ENCODE results near the gene DHX35.

The DHX35 gene

DNA sequence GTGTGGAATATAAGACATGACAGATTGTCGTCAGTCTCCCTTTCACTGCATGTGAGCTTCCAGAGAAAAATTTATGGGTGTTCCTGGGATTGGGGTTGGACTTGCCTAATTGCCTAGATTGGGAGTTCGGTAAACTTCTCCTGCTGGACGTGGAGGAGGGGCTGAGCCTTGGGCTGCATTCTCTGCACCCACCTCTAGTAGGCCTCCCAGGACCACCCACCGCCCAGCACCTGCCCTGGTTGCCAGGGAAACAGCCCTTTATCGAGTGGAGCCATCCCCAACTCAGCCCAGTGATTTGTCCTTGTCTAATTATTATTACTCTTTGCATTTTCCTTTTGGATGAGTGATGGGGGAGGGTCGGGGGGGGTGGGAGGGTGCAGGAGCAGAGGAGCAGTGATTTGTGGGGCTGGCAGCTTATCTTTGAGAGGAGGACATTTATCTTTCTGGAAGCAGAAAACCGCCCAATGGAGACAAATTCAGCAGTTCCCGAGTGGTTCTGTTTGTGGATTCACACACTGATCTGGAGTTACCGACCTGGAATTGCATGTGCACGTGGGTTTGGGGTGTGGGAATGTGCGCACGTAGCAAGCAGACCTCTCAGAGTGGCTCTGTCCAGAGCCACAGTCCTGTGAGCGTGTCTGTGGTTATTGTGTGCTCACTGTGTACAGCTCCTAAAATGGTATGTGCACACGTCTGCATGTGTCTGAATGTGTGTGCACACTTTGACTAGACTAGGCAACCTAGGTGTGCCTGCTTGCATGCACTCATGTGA lies 104.5 kb downstream of the DHX35 start:
- DNase-seq (ENCODE audit: low spot score): no peak

DNA sequence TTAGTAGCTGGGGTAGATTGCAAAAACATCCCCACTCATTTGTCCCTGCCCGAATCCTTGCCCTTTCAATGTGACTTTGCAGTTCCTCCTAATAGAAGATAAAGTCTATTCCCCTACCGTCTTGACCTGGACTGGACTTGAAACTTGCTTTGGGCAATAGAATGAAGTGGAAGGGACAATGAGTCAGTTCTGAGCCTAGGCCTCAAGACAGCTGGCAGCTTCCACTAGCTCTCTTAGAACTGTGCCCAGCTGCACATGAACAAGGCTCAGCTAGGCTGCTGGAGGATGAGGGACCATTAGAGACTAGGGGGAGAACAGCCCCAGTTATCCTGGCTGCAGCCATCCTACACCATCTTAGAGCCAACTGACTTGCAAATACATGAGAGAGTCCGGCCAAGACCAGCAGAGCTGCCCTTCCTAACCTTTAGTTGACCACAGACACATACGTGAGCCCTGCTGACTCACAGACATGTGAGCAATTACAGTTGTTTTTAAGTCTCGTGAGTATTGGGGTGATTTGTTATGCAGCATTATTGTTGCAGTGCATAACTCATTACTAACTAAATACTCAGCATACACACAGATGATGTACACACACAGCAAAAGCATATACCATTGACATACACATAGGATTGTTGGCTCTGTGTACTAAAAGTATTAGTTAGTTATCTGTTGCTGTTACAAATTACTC lies 105.5 kb downstream of the DHX35 start:
- DNase-seq (ENCODE audit: low spot score): no peak

DNA sequence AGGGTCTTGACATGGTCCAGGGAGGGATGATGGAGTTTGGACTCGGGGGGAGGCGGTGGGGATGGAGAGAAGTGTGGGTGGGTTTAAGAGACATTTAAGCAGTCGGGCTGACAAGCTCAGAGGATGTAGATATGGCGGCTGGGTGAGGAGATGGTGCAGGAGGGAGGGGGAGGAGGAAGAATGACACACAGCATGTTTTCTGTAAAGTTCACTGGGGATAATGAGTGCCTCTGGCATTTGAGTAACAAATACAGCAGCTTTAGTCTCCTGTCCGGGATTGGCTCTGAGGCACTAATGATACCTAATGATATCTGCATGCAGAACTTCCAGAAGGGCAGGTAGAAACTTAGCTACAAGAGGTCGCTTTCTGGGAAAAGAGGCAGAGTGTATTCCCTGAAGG lies 107.8 kb downstream of the DHX35 start:
- DNase-seq (ENCODE audit: low spot score): no peak

GRCh38 chr20:39070484-39071231 lies 108.5 kb downstream of the DHX35 start:
- peak; percentile 58 for DNase-seq (ENCODE audit: low spot score)

GRCh38 chr20:39072132-39072531 lies 110.0 kb downstream of the DHX35 start:
- DNase-seq (ENCODE audit: low spot score): no peak

- DNase-seq (ENCODE audit: low spot score): no peak
These were observed 110.5 kb downstream of the DHX35 start for GRCh38 chr20:39072653-39073052.

- no peak for DNase-seq (ENCODE audit: low spot score)
These were observed 113.6 kb downstream of the DHX35 start for GRCh38 chr20:39075731-39076130.

DNA sequence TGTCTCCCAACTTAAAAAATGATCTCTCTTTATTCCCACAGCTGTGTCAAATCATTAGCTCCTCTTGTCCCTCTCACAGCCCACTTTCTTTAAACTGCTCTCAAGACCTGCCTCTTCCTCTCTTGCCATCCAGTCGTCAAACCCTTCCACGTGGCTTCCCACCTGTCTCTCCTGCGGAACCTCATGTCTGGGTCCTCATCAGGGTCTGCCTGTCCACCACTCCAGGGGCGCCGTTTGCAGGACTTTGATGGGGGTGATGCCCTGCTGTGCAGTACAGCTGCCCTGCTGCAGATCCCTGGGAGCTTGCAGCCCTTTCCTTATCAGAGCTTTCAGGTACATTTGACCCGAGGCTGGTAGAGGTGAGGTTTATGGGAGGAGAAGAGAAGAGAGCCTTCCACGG lies 114.8 kb downstream of the DHX35 start:
- no peak for DNase-seq (ENCODE audit: low spot score)

GRCh38 chr20:39080326-39080725 lies 118.2 kb downstream of the DHX35 start:
- no peak for DNase-seq (ENCODE audit: low spot score)

DNA sequence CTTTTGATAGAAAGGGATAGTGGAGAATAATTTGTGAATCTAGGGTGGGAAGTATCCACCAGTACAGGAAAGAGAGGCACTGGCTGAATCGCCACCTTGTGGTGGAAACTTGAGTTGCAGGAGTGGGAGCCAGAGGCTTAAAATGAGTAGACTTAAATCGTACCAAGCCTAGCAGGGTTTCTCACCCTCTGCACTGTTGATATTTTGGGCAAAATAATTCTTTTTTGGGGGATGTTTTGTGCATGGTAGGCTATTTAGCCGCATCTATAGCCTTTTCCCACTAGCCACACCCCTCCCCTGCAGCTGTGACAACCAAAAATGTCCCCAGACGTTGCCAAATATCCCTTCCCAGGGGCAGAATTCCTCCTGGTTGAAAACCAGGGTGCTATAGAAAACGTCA lies 119.1 kb downstream of the DHX35 start:
- DNase-seq (ENCODE audit: low spot score): peak; percentile 86

DNA sequence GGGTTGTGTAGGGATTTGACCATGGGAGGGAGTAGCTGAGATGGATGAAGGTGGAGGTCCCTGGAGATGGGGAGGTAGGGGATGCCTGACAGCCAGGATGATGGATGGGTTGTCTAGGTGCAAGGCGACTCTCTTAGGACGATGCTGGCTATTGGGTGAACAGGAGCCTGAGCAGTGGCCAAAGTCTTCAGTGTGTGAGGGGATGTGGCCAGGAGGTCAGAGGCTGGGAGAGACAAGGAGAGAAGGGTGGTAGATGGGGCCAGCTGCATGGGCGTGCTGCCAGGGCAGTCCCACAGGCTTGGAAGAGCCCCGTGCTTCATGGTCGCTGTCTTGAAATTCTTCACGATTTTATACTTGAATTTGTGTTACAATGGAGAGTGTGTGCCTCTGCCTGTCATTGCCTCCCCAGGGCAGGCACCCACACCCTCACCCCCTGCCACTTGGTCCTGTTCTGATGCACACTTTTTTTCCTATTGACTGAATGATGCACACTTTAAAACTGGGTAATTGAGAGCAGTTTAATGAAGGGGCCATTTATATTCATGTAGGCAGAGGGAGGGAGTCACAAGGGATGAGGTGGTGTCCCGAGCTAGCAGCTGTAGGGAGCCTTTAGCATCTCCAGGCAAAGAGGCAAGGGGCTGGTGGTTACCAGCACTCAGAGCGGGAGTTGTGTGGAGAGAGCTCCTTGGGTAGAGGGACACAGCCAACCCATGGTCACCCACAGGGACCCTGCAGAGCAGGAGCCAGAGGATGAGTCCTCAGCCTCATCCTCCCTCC lies 120.7 kb downstream of the DHX35 start:
- DNase-seq (ENCODE audit: low spot score): no peak

DNA sequence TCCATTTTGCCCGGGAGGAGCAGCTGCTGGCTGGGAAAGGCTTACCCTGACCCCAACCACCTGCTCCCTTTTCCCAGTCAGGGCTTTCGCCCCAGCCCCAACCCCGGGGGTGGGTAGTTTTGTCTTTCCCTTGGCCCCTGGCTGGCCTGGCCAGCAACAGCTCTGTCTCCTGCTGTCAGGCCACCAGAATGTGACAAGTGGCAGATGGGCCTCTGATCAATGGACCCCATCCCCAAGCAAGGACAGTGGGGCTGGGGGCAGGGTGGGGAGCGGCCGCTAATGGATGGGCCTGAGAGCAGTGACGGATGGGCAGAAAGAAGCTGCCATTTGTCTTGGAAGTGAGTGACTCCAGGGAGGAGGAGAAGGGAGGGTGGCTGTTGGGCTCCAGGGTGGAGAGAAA lies 121.6 kb downstream of the DHX35 start:
- DNase-seq (ENCODE audit: low spot score): no peak

DNA sequence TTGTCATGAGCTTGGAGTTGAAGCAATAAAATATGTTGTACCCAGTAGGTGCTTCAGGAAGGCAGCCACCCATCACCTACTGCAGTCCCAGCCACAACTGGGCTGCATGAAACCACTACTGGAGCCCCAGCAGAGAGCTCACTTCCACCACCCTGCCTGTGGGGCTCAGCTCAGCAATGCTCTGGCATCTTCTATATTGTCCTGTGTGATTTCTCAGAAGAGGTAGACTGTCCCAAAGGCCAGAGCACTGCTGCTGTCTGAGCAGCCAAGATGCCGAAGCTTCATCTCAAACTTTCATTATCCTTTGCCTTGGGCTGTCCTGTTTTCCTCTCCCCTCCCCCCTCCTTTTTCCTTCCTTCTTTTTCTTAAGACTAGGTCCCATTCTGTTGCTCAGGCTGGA lies 126.9 kb downstream of the DHX35 start:
- DNase-seq (ENCODE audit: low spot score): no peak
